ENCODE results near the gene SPOCK1. TPM values are rescaled to one million over a fixed set of nuclear protein-coding genes. Genes with fewer than 3 reads are reported as not detected.

Gene SPOCK1
- total and polyA plus RNA-seq, 7 experiments from 2014 or later, result 2.8 TPM; not detected in 6

- Mint-ChIP-seq H3K4me1 (no peaks in the 10 kb centered on the region), H3K27ac (no peak overlapping the region), H3K27me3 (peaks cover 0 to 23% (median 10%) of the 10 kb centered on the region in 5 donors), H3K36me3 (no peaks in the 10 kb centered on the region), H3K9me3 (peaks cover 0 to 6% (median 0%) of the 10 kb centered on the region in 11 donors), H3K4me3 (no peak overlapping the region)
- H3K27ac ChIP-seq (ENCODE audit: low read depth, low read length), result no peak overlapping the region
- H3K4me1 ChIP-seq (ENCODE audit: control insufficient read depth in 2 of 2, insufficient read depth in 2 of 2, low read length in 2 of 2), result no peaks in the 10 kb centered on the region
- CTCF ChIA-PET, result no interaction called here
- no peak for ATAC-seq
- no peaks in the 10 kb centered on the region for H3K36me3 ChIP-seq (ENCODE audit: control insufficient read depth in 2 of 3, insufficient read depth in 3 of 3, low read length in 3 of 3)
- POLR2A ChIA-PET, result no interaction called here
- intact Hi-C loops (cut with micrococcal nuclease), result no loop called here
- DNase-seq, result no peak
- H3K9me3 ChIP-seq (ENCODE audit: control insufficient read depth in 2 of 3, low read length in 3 of 3), result no peaks in the 10 kb centered on the region
- H3K4me3 ChIP-seq (ENCODE audit: low read length), result no peak overlapping the region
- no peaks in the 10 kb centered on the region for H3K27me3 ChIP-seq (ENCODE audit: control insufficient read depth in 2 of 2, insufficient read depth in 2 of 2, low read length in 2 of 2)
Measured at GRCh38 chr5:137216976-137217598, 282.0 kb downstream of the SPOCK1 start.

- ATAC-seq (no peak), DNase-seq (no peak)
- Mint-ChIP-seq H3K27me3 (peaks cover 0 to 19% (median 7%) of the 10 kb centered on the region in 5 donors), H3K4me1 (no peaks in the 10 kb centered on the region), H3K27ac (no peak overlapping the region), H3K36me3 (no peaks in the 10 kb centered on the region), H3K4me3 (no peak overlapping the region), H3K9me3 (peaks cover 0 to 6% (median 0%) of the 10 kb centered on the region in 11 donors)
- Histone ChIP-seq H3K4me3 (ENCODE audit: low read length) (no peak overlapping the region), H3K27me3 (ENCODE audit: control insufficient read depth in 2 of 2, insufficient read depth in 2 of 2, low read length in 2 of 2) (no peaks in the 10 kb centered on the region), H3K36me3 (ENCODE audit: control insufficient read depth in 2 of 3, insufficient read depth in 3 of 3, low read length in 3 of 3) (no peaks in the 10 kb centered on the region), H3K9me3 (ENCODE audit: control insufficient read depth in 2 of 3, low read length in 3 of 3) (no peaks in the 10 kb centered on the region), H3K4me1 (ENCODE audit: control insufficient read depth in 2 of 2, insufficient read depth in 2 of 2, low read length in 2 of 2) (no peaks in the 10 kb centered on the region), H3K27ac (ENCODE audit: low read depth, low read length) (no peak overlapping the region)
- intact Hi-C loops (cut with micrococcal nuclease), result no loop called here
- CTCF ChIA-PET, result no interaction called here
- POLR2A ChIA-PET, result no interaction called here
Measured at GRCh38 chr5:137215780-137216179, 283.3 kb downstream of the SPOCK1 start.

GRCh38 chr5:137215261-137215660 lies 283.9 kb downstream of the SPOCK1 start:
- Mint-ChIP-seq H3K9me3 (peaks cover 0 to 6% (median 0%) of the 10 kb centered on the region in 11 donors), H3K4me1 (no peaks in the 10 kb centered on the region), H3K27ac (no peak overlapping the region), H3K4me3 (no peak overlapping the region), H3K27me3 (peaks cover 0 to 19% (median 7%) of the 10 kb centered on the region in 5 donors), H3K36me3 (no peaks in the 10 kb centered on the region)
- H3K27ac ChIP-seq (ENCODE audit: low read depth, low read length), result no peak overlapping the region
- H3K4me3 ChIP-seq (ENCODE audit: low read length), result no peak overlapping the region
- POLR2A ChIA-PET, result no interaction called here
- no peaks in the 10 kb centered on the region for H3K36me3 ChIP-seq (ENCODE audit: control insufficient read depth in 2 of 3, insufficient read depth in 3 of 3, low read length in 3 of 3)
- H3K4me1 ChIP-seq (ENCODE audit: control insufficient read depth in 2 of 2, insufficient read depth in 2 of 2, low read length in 2 of 2), result no peaks in the 10 kb centered on the region
- H3K27me3 ChIP-seq (ENCODE audit: control insufficient read depth in 2 of 2, insufficient read depth in 2 of 2, low read length in 2 of 2), result no peaks in the 10 kb centered on the region
- intact Hi-C loops (cut with micrococcal nuclease), result no loop called here
- CTCF ChIA-PET, result no interaction called here
- H3K9me3 ChIP-seq (ENCODE audit: control insufficient read depth in 2 of 3, low read length in 3 of 3), result no peaks in the 10 kb centered on the region
- DNase-seq, result no peak
- ATAC-seq, result no peak

DNA sequence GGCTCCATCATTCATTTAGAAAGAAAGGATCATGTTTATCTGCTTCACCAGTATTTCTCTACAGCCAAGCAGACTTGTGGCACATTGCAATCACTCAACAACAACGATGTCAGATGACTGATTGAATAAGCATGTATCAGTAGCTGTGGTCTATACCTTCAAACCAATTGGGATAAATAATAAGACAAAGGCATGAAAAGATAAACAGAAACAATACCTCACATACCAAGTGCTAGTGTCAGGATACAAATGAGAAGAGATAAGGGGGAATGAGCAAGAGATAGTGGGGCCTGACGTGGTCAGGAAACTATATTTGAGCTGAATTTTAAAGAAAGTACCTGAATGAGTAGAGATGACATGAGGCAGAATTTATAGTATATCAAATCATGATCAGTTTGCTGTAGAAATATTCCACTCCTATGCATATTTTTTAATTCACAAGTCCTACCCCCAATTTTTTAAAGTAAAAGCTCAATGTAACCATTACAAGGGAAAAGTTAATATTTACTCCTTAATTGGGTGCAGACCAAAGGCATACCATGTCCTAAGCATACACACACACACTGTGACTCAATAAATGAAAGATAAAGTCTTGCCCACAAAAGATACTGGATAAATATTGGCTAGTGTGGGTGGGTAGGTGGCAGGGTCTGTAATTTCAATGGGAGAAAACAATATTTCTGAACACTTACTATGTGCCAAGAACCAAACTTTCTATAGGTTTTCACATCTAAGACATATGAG lies 284.5 kb downstream of the SPOCK1 start:
- ATAC-seq, result no peak
- POLR2A ChIA-PET, result no interaction called here
- CTCF ChIA-PET, result no interaction called here

GRCh38 chr5:137212471-137212870 lies 286.7 kb downstream of the SPOCK1 start:
- H3K9me3 Mint-ChIP-seq, result peaks cover 0 to 6% (median 0%) of the 10 kb centered on the region in 11 donors

More for the DNA sequence above, 284.5 kb downstream of the SPOCK1 start:
- H3K9me3 ChIP-seq (ENCODE audit: control insufficient read depth in 2 of 3, low read length in 3 of 3), result no peaks in the 10 kb centered on the region
- H3K4me3 Mint-ChIP-seq, result no peak overlapping the region
- peaks cover 0 to 6% (median 0%) of the 10 kb centered on the region in 11 donors for H3K9me3 Mint-ChIP-seq
- H3K4me3 ChIP-seq (ENCODE audit: low read length), result no peak overlapping the region
- H3K27ac Mint-ChIP-seq, result no peak overlapping the region
- no peaks in the 10 kb centered on the region for H3K27me3 ChIP-seq (ENCODE audit: control insufficient read depth in 2 of 2, insufficient read depth in 2 of 2, low read length in 2 of 2)
- no peaks in the 10 kb centered on the region for H3K36me3 ChIP-seq (ENCODE audit: control insufficient read depth in 2 of 3, insufficient read depth in 3 of 3, low read length in 3 of 3)
- no peak overlapping the region for H3K27ac ChIP-seq (ENCODE audit: low read depth, low read length)
- H3K4me1 Mint-ChIP-seq, result no peaks in the 10 kb centered on the region
- H3K4me1 ChIP-seq (ENCODE audit: control insufficient read depth in 2 of 2, insufficient read depth in 2 of 2, low read length in 2 of 2), result no peaks in the 10 kb centered on the region
- H3K27me3 Mint-ChIP-seq, result peaks cover 0 to 14% (median 7%) of the 10 kb centered on the region in 5 donors
- intact Hi-C loops (cut with micrococcal nuclease), result no loop called here
- no peaks in the 10 kb centered on the region for H3K36me3 Mint-ChIP-seq
- no peak for DNase-seq

DNA sequence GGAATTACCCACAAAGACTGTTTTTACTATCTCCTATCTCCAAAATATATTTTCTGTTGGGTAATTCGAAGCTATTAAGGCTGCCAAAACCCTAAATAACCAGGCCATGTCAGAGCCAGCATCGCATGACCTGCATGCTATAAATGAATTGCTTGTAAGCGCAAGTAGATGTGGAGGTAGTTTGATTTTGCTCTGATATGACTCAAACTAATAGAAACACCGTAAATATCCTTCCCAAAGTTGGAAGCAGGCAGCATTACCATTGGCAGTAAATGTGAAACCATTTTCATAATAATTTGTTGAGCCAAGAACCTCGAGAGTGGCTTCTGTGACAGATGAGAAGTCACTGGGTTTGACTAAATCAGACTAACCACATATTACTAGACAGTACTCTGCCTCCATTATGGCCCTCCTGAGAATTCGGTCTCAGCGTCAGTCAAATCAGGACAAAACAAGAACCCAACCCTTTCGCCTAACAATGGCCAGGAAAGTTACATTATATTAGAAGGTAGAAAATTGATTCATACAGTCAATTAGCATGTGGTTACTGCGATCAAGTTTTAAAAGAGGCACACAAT lies 289.8 kb downstream of the SPOCK1 start:
- intact Hi-C loops (cut with micrococcal nuclease), result no loop called here
- ChIA-PET CTCF (no interaction called here), POLR2A (no interaction called here)
- Mint-ChIP-seq H3K27ac (no peak overlapping the region), H3K4me3 (no peak overlapping the region), H3K4me1 (peaks cover 0 to 1% (median 0%) of the 10 kb centered on the region in 7 donors), H3K36me3 (peaks cover 0 to 4% (median 0%) of the 10 kb centered on the region in 5 donors), H3K27me3 (peaks cover 0 to 30% (median 20%) of the 10 kb centered on the region in 5 donors), H3K9me3 (peaks cover 0 to 15% (median 0%) of the 10 kb centered on the region in 11 donors)
- no peaks in the 10 kb centered on the region for H3K36me3 ChIP-seq (ENCODE audit: control insufficient read depth in 2 of 3, insufficient read depth in 3 of 3, low read length in 3 of 3)
- no peaks in the 10 kb centered on the region for H3K27me3 ChIP-seq (ENCODE audit: control insufficient read depth in 2 of 2, insufficient read depth in 2 of 2, low read length in 2 of 2)
- no peaks in the 10 kb centered on the region for H3K9me3 ChIP-seq (ENCODE audit: control insufficient read depth in 2 of 3, low read length in 3 of 3)
- H3K4me3 ChIP-seq (ENCODE audit: low read length), result no peak overlapping the region
- H3K4me1 ChIP-seq (ENCODE audit: control insufficient read depth in 2 of 2, insufficient read depth in 2 of 2, low read length in 2 of 2), result no peaks in the 10 kb centered on the region
- H3K27ac ChIP-seq (ENCODE audit: low read depth, low read length), result no peak overlapping the region
- DNase-seq, result no peak
- ATAC-seq, result no peak

More at GRCh38 chr5:137212471-137212870, 286.7 kb downstream of the SPOCK1 start:
- Mint-ChIP-seq H3K27me3 (peaks cover 0 to 15% (median 12%) of the 10 kb centered on the region in 5 donors), H3K4me1 (no peaks in the 10 kb centered on the region), H3K27ac (no peak overlapping the region), H3K4me3 (no peak overlapping the region), H3K36me3 (no peaks in the 10 kb centered on the region)
- no peaks in the 10 kb centered on the region for H3K36me3 ChIP-seq (ENCODE audit: control insufficient read depth in 2 of 3, insufficient read depth in 3 of 3, low read length in 3 of 3)
- ChIA-PET CTCF (no interaction called here), POLR2A (no interaction called here)
- no peak for DNase-seq
- no peaks in the 10 kb centered on the region for H3K9me3 ChIP-seq (ENCODE audit: control insufficient read depth in 2 of 3, low read length in 3 of 3)
- intact Hi-C loops (cut with micrococcal nuclease), result no loop called here
- no peaks in the 10 kb centered on the region for H3K27me3 ChIP-seq (ENCODE audit: control insufficient read depth in 2 of 2, insufficient read depth in 2 of 2, low read length in 2 of 2)
- H3K4me3 ChIP-seq (ENCODE audit: low read length), result no peak overlapping the region
- no peak for ATAC-seq
- H3K4me1 ChIP-seq (ENCODE audit: control insufficient read depth in 2 of 2, insufficient read depth in 2 of 2, low read length in 2 of 2), result no peaks in the 10 kb centered on the region
- H3K27ac ChIP-seq (ENCODE audit: low read depth, low read length), result no peak overlapping the region

Data from naive thymus-derived CD4-positive, alpha-beta T cell (primary cell).